Brain microvascular endothelial cell (primary cell): Measurements from ENCODE around the gene SECISBP2.

ENCODE experiments used
- DNase-seq: peaks from one replicate; pipeline ENCODE4 v3.0.0-alpha.2; 2020
- H3K27ac ChIP-seq: fragments of 250-450 bp; sonication (Bioruptor Pico); 2 replicates; pipeline ENCODE4 v1.5.1; 2020; ENCODE audit warnings: mild to moderate bottlenecking, moderate library complexity
- H3K27me3 ChIP-seq: fragments of 250-450 bp; sonication (Bioruptor Pico); replicated peaks from 2 replicates; pipeline ENCODE4 v1.5.1; 2020; ENCODE audit warnings: mild to moderate bottlenecking
- H3K36me3 ChIP-seq: fragments of 250-450 bp; sonication (Bioruptor Pico); replicated peaks from 2 replicates; pipeline ENCODE4 v1.5.1; 2020; ENCODE audit warnings: mild to moderate bottlenecking
- H3K4me3 ChIP-seq: 2 replicates; pipeline ENCODE4 v1.5.1; 2011; ENCODE audit warnings: low read depth, mild to moderate bottlenecking, control low read depth, low read length, moderate library complexity
- in situ Hi-C: cut with HindIII; loops from 2 replicates; pipeline ENCODE4 v1.10.0; 2017; ENCODE audit warnings: low sequenced_read_pairs, low pct_ligation_motif_present
- TF ChIP-seq, protein P1 (sequence below): IDR thresholded peaks from 2 replicates; pipeline ENCODE4 v1.5.1; 2011; ENCODE audit warnings: low read depth, mild to moderate bottlenecking, moderate library complexity, low read length, control low read depth, inconsistent platforms; ENCODE audit errors: missing control alignments

SECISBP2 gene

DNA sequence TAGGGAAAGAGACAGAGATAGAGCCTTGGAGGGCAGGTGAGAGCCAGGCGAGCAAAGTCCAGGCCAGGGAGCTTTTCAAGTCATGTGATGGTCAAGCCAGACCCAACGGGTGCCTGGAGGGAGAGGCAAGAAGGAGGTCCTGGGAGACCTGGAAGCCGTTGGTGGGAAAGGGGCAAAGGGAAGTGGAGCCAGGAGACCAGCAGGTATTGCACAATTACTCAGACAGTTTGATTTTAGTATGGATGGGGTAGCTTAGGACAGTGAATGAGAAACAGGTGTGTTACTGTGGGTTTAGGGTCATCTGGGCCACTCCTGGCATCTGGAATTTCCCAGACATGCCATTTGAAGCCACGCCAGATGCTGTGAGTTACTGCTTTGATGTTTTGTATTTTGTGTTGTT, 5.1 kb downstream of the SECISBP2 start:
- no peak for DNase-seq
- Histone ChIP-seq H3K27me3 (no peaks in the 10 kb centered on the region), H3K27ac (no peak overlapping the region), H3K36me3 (peaks cover 6% of the 10 kb centered on the region), H3K4me3 (no peak overlapping the region)
- in situ Hi-C loops: no loop called here
- TF ChIP-seq, protein P1, sequence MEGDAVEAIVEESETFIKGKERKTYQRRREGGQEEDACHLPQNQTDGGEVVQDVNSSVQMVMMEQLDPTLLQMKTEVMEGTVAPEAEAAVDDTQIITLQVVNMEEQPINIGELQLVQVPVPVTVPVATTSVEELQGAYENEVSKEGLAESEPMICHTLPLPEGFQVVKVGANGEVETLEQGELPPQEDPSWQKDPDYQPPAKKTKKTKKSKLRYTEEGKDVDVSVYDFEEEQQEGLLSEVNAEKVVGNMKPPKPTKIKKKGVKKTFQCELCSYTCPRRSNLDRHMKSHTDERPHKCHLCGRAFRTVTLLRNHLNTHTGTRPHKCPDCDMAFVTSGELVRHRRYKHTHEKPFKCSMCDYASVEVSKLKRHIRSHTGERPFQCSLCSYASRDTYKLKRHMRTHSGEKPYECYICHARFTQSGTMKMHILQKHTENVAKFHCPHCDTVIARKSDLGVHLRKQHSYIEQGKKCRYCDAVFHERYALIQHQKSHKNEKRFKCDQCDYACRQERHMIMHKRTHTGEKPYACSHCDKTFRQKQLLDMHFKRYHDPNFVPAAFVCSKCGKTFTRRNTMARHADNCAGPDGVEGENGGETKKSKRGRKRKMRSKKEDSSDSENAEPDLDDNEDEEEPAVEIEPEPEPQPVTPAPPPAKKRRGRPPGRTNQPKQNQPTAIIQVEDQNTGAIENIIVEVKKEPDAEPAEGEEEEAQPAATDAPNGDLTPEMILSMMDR: no peak

DNA sequence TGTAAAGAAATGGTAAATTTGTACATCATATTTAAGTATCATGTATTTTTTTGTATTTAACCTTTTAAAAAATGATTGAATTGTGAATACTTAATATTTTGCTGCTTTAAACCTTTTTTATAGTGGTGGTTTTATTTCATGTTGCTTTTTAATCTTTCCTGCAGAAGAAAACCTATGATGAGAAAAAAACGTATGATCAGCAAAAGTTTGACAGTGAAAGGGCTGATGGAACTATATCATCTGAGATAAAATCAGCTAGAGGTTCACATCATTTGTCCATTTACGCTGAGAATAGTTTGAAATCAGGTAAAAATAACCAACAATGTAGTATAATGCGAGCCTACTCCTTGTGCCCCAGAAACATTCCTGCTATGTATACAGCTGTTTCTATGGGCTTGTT, 7.4 kb downstream of the SECISBP2 start:
- Histone ChIP-seq H3K36me3 (peaks cover 27% of the 10 kb centered on the region), H3K27ac (no peak overlapping the region), H3K4me3 (no peak overlapping the region), H3K27me3 (no peaks in the 10 kb centered on the region)
- TF ChIP-seq, protein P1: no peak
- in situ Hi-C loops: no loop called here
- DNase-seq: no peak

DNA sequence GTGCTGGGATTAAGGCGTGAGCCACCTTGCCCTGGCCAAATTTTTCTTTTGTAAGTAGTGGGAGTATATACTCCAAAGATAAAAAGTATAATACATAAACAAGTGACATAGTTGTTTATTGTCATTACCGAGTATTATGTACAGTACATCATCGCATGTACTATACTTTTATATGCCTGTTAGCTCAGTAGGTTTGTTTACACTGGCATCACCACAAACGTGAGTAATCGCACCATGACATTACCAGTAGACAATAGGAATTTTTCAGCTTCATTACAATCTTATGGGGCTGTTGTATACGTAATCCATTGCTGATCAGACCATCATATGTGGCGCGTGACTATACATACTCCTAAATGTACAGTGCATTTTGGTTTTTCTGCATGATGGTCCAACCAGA, 9.8 kb downstream of the SECISBP2 start:
- no peak for DNase-seq
- TF ChIP-seq, protein P1: no peak
- no peak overlapping the region for H3K27ac ChIP-seq
- in situ Hi-C loops: no loop called here
- H3K4me3 ChIP-seq: no peak overlapping the region
- H3K36me3 ChIP-seq: peaks cover 33% of the 10 kb centered on the region
- H3K27me3 ChIP-seq: no peaks in the 10 kb centered on the region

DNA sequence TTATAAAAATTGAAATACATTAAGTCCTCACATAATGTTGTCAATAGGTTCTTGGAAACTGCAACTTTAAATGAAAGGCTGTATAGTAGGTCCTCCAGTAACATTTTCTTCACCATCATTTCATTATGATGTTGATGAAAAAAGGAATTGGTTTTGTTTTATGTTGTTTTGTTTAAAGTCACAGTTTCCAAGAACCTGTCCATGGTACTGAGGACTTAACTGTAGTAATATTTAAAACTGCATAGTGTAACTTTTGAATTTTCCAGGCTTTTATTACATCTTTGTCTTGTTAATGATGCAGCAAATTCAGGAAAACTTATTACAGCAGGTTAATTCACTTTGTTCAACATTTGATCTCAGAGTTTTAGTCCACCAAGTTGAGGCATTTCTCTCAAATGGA, 11.6 kb downstream of the SECISBP2 start:
- DNase-seq: no peak
- Histone ChIP-seq H3K27me3 (no peaks in the 10 kb centered on the region), H3K4me3 (no peak overlapping the region), H3K36me3 (peaks cover 47% of the 10 kb centered on the region), H3K27ac (no peak overlapping the region)
- TF ChIP-seq, protein P1: no peak
- in situ Hi-C loops: no loop called here

DNA sequence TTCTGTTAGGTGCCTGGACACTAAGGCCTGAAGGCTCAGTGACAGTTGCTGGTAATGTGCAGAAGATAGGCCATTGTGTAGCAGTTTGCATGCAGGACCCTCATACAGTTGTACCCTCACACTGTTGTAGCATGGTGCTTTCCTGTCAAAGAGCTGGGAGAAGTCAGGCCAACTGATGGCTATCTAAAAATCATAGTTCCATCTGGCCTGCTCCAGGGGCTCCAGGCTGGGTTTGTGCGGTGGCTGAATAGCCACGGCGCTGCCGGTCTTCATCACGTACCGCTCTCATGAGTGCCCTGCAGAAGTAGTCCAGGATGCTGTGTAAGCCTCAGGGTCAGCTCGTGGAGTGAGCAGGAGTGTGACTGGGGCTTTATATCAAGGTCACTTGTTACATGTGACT, 12.2 kb downstream of the SECISBP2 start:
- Histone ChIP-seq H3K27ac (no peak overlapping the region), H3K27me3 (no peaks in the 10 kb centered on the region), H3K36me3 (peaks cover 49% of the 10 kb centered on the region), H3K4me3 (no peak overlapping the region)
- in situ Hi-C loops: no loop called here
- no peak for DNase-seq
- TF ChIP-seq, protein P1: no peak

DNA sequence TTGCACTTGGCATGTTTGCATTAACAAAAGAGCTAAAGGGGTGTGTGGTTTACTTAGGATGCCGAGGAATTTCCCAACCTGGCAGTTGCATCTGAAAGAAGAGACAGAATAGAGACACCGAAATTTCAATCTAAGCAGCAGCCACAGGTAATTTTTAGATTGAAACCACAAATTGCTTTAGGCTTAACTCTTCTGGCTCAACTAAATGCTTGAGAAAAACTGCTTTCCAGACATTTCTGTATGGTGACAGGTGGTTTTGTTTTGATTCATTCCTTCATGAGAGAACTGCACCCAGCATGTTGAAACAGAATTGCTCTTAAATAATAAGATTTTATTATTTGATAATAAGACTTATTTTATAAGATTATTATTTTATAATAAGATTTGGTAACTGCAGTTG, 21.5 kb downstream of the SECISBP2 start:
- Histone ChIP-seq H3K27ac (no peak overlapping the region), H3K27me3 (no peaks in the 10 kb centered on the region), H3K36me3 (peaks cover 45% of the 10 kb centered on the region), H3K4me3 (no peak overlapping the region)
- in situ Hi-C loops: no loop called here
- DNase-seq: no peak
- TF ChIP-seq, protein P1: no peak
